Activated CD4-positive, alpha-beta T cell treated with anti-CD3 and anti-CD28 coated beads, Interleukin-2, amount 50 U/mL, for 4 hours (primary cell): ENCODE results near the gene FXYD1.
A peak's percentile ranks its signal among the peaks of the same experiment; 100 is the strongest.

ENCODE experiments used
- DNase-seq, 2 experiments: peaks; one replicate each; pipeline ENCODE4 v3.0.0-alpha.2; 2020

Gene FXYD1

GRCh38 chr19:35108730-35109129, 29.9 kb upstream of the FXYD1 start:
- DNase-seq, result no peak

GRCh38 chr19:35109395-35110112, 29.1 kb upstream of the FXYD1 start:
- no peak for DNase-seq

- no peak for DNase-seq
Measured at GRCh38 chr19:35110974-35111373, 27.6 kb upstream of the FXYD1 start.

GRCh38 chr19:35112995-35113688, 25.5 kb upstream of the FXYD1 start:
- DNase-seq, result no peak

- peak; percentile 60 for DNase-seq
Measured at GRCh38 chr19:35114353-35115176, 24.1 kb upstream of the FXYD1 start.

GRCh38 chr19:35115177-35115951, 23.3 kb upstream of the FXYD1 start, which contains the start of gene FXYD3:
TSS of gene FXYD3 (plus strand) at chr19:35115823. CDS start at chr19:35119377, 3,554 bp downstream.
- no peak for DNase-seq

- DNase-seq, result no peak
Measured at GRCh38 chr19:35116072-35116801, 22.4 kb upstream of the FXYD1 start.

- DNase-seq, result no peak
Measured at GRCh38 chr19:35117116-35117515, 21.5 kb upstream of the FXYD1 start.

- DNase-seq, result no peak
Measured at GRCh38 chr19:35117799-35118198, 20.8 kb upstream of the FXYD1 start.

GRCh38 chr19:35118268-35119020, 20.2 kb upstream of the FXYD1 start:
- no peak for DNase-seq

- no peak for DNase-seq
Measured at GRCh38 chr19:35119091-35119490, 19.5 kb upstream of the FXYD1 start.

- no peak for DNase-seq
Measured at GRCh38 chr19:35119578-35120155, 19.0 kb upstream of the FXYD1 start.

- DNase-seq, result no peak
Measured at GRCh38 chr19:35120492-35120891, 18.1 kb upstream of the FXYD1 start.

GRCh38 chr19:35120898-35121297, 17.7 kb upstream of the FXYD1 start:
- DNase-seq, result no peak

- DNase-seq, result no peak
Measured at GRCh38 chr19:35122687-35123551, 15.7 kb upstream of the FXYD1 start.

GRCh38 chr19:35123573-35123972, 15.1 kb upstream of the FXYD1 start:
- DNase-seq, result no peak

GRCh38 chr19:35124098-35125060, 14.2 kb upstream of the FXYD1 start:
- DNase-seq, result peak; percentile 79 to 83

- no peak for DNase-seq
Measured at GRCh38 chr19:35125270-35125717, 13.3 kb upstream of the FXYD1 start.
